ENCODE measurements around the gene ARGLU1.

- TF ChIP-seq, protein P1, sequence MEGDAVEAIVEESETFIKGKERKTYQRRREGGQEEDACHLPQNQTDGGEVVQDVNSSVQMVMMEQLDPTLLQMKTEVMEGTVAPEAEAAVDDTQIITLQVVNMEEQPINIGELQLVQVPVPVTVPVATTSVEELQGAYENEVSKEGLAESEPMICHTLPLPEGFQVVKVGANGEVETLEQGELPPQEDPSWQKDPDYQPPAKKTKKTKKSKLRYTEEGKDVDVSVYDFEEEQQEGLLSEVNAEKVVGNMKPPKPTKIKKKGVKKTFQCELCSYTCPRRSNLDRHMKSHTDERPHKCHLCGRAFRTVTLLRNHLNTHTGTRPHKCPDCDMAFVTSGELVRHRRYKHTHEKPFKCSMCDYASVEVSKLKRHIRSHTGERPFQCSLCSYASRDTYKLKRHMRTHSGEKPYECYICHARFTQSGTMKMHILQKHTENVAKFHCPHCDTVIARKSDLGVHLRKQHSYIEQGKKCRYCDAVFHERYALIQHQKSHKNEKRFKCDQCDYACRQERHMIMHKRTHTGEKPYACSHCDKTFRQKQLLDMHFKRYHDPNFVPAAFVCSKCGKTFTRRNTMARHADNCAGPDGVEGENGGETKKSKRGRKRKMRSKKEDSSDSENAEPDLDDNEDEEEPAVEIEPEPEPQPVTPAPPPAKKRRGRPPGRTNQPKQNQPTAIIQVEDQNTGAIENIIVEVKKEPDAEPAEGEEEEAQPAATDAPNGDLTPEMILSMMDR (IDR thresholded peaks at IDR 0.05; ENCODE audit: insufficient read depth, low read depth, low read length): no peak
- TF ChIP-seq EZH2 (IDR thresholded peaks at IDR 0.05; ENCODE audit: insufficient read depth, low read length): no peak
Measured at GRCh38 chr13:106566641-106567473, 1.1 kb downstream of the ARGLU1 start.
